Activated naive CD4-positive, alpha-beta T cell (primary cell): Measurements from ENCODE around the gene PDXDC1.
"Not testable (repeated sequence)": the region's sequence is repeated elsewhere in the genome, so short reads cannot be mapped to it uniquely, and the experiment has no call there.

Experiments used
- DNase-seq, 4 experiments: peaks; one replicate each; lab custom pipeline; 2025; lab: John Stamatoyannopoulos, UW

PDXDC1 gene

DNA sequence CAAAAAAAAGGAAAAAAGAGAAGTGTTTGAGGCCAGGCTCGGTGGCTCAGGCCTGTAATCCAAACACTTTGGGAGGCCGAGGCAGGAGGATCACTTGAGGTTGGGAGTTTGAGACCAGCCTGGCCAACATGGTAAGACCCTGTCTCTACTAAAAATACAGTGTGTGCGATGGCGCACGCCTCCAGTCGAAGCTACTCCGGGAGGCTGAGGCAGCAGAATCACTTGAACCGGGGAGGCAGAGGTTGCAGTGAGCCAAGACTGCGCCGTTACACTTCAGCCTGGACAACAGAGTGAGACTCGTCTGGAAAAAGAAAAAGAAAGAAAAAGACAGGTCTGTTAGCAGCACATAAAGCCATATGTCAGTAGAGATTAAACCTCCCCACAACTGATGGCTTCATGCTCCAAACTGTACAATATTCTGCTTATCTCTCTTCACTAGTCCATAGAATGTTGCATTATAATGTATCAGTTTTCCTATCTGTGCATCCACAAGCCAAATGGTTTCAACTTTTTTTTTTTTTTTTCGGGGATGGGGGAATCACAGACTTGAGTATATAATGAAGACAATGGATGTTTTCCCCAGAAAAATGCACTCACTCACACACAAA, 3.1 kb upstream of the PDXDC1 start:
- DNase-seq = not testable (repeated sequence)

DNA sequence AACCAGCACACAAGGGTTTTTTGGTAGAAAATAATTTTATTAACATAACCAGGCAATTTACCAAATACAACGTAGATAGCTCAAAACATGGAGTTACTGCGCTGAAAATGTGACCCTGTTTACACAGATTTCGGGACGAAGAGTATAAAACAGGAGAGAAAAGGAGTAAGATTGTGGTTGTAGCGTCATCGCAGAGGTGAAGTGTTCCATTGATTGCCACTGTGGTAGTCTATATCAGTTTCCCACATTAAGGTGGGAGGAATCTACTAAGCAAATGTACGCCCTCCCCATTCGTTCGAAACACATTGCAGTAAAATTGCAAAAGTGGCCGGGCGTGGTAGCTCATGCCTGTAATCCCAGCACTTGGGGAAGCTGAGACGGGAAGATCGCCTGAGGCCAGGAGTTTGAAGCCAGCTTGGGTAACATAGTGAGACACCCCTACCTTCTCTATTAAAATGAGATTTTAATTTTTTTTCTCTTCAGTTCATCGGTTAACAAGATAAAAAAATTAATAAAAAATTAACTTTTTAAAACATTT, 972 bp upstream of the PDXDC1 start:
- DNase-seq = not testable (repeated sequence)

DNA sequence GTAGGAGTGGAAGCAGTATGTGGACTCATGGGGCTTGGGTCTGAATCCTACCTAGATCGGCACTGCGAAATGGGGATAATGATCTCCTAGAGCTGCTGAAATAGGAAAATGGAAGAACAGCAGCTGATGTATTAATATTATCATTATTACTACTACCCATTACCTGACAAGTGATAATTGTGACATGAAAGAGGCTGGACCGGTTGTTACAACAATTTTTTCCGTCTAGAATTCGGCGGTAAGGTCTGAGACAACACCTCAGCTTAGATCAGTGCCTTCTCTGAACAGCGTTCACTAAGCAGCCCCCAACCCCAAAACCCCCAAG, 533 bp upstream of the PDXDC1 start:
- not testable (repeated sequence) for DNase-seq

DNA sequence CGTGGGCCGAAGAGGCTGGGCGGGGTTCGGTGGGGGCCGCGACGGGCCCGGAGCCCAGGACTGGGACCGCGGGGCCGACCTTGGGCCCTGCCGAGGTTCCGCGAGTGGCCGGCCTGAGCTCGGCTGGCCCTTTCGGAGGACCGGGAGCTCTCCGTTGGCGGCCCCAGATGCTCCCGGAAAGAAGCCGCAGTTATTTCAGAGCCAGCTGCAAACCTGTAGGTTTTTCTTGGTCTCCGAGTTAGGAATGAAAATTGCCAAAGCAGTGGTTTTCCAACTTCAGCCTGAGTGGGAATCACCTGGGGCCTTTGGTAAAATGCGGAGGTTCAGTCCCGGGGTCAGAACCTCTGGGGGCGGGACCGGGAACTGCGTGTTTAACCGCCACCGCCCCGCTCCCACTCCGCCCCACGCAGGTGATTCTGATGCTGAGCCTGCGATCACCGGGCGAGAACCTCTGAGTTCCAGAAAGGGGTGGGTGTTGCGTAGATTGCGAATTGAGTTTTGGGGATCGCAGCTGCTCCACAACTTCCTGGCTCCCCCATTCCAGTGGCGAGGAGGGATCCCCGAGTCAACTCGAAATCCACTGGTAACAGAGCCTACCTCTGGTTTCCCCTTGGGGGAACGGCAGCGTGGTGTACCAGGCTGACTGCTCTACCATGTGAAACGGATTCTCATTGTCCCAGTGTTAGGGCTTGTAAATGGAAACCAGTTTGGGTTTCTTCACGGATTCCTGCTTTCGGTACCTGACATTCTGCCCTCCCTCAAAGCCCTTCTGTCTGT, 780 bp downstream of the PDXDC1 start:
- peak in 3 of 4 experiments; percentile 21 to 62 (median 47) for DNase-seq

DNA sequence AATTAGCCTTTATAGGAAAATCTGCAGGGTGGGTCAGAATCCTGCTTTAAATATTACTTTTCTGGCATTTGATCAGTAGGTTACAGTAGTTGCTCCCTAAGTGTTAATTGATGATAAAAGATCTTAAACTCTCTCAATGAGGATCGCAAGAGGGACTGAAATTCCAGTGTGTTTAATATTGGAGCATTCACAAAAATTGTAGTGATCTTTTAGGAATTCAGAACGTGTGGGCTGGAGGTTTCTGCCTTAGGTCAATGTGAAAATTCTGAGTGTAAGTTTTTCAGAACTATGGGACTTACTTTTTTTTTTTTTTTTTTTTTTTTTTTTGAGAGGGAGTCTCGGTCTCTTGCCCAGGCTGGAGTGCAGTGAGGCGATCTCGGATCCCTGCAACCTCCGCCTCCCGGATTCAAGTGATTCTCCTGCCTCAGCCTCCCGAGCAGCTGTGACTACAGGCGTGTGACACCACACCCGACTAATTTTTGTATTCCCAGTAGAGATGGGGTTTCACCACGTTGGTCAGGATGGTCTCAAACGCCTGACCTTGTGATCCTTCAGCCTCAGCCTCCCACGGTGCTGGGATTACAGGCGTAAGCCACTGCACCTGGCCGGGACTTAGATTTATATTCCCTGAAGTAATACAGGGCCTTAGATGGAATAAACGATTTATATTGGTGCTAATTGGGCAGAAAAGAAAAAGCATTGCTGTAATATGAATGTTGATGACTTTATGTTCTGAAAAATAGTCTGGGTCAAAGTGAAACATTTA, 2.3 kb downstream of the PDXDC1 start:
- not testable (repeated sequence) for DNase-seq

DNA sequence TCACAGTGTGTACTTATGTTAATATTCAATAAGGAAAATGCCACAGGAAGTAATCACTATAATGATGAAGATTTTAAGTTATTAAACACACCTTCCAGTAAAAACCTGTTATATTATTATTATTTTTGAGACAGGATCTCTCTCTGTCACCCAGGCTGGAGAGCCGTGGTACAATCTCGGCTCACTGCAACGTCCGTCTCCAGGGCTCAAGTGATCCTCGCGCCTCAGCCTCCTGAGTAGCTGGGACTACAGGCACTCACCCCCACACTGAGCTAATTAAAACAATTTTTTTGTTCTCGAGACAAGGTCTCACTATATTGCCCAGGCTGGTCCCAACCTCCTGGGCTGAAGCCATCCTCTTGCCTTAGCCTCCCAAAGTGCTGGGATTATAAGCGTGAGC, 3.5 kb downstream of the PDXDC1 start:
- DNase-seq = not testable (repeated sequence)

DNA sequence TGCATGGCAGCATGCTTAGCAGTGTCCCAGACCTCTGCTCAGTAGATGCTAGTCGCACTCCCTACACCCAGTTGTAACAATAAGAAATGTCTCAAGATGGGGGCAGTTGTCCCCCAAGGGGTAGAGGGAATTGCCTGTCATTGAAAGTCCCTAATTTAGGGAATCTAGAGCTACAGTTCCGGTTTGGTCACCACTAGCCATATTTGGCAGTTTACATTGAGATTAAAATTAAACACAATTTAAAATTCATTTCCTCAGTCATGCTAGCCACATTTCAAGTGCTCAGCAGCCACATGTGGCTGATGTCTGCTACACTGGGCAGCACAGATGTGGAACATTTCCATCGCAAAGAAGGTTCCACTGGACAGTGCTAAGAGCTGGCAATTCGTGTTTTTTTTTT, 4.1 kb downstream of the PDXDC1 start:
- DNase-seq = not testable (repeated sequence)

DNA sequence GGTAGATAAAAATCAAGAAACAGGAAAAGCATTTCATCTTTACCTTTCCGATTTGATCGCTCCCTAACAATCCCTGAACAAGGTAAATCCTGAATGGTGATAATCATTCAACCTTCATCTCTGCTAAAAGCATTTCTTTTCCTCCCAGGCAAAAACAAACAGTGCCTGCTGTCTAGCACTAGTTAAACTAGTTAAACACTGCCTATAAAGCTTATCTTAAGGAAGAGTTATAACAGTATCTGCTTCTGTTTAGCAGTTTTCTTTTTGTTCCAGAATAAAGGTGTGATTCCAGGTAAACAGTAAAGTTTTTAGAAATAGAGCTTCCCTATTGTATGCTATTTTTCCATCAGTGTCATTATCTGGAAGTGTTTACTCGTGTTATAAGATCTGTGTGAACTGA, 6.4 kb downstream of the PDXDC1 start:
- not testable (repeated sequence) for DNase-seq

DNA sequence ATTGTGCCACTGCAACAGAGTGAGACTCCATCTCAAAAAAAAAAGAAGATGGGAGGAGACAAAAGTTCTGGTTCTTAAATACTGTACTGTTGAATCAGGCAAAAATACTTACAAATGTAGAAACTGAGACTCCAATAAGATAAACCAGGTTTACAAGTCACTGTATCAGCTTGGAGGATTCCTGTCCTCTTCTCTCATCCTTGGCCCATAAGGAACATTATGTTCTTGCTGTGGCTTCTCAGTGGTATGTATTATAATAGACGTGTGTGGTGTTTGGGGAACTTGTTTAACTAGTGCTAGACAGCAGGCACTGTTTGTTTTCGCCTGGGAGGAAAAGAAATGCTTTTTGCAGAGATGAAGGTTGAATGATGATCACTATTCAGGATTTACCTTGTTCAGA, 7.7 kb downstream of the PDXDC1 start:
- DNase-seq = not testable (repeated sequence)

DNA sequence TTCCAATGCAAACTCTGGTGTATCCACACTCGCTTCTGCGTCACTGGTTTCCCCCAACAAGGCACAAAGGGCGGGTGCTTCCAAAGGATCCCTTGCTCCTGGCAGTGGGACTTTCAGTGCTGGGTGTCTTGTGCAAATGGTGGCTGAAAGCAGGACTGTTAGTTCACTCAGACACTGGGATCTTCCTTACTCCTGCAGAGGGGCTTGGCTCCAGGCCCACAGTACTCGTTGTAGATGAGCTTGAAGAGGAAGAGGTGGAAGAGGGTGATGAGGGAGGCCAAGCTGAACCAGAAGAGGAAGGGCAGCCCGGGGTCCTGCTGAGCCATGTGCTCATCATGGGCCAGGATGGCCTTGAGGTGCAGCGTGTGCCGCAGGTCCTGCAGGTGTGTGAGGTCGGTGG, 13.3 kb downstream of the PDXDC1 start:
- not testable (repeated sequence) for DNase-seq

DNA sequence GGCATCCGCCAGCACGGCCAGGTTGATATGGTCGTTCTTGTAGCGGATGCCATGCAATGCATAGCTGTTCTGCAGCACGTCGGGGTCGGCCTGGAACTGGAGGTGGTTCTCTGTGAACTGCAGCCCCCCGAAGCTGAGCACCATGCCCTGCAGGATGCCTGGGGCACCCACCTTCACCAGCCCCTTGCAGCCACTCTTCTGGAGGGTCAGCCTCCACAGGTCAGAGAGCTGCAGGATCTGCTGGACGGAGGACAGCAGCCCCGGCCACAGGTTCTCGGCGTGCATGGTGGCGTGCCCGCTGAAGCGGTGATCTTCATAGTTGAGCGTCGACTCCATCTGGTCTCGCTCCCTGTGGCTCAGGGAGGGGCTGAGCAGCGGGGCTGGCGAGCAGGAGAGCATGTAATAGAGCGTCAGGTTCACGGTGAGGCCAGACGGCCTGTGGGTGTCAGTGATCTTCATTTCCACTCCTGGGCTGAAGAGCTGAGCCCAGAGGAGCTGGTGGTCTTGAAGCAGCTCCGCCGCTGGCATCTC, 13.9 kb downstream of the PDXDC1 start:
- DNase-seq = not testable (repeated sequence)

DNA sequence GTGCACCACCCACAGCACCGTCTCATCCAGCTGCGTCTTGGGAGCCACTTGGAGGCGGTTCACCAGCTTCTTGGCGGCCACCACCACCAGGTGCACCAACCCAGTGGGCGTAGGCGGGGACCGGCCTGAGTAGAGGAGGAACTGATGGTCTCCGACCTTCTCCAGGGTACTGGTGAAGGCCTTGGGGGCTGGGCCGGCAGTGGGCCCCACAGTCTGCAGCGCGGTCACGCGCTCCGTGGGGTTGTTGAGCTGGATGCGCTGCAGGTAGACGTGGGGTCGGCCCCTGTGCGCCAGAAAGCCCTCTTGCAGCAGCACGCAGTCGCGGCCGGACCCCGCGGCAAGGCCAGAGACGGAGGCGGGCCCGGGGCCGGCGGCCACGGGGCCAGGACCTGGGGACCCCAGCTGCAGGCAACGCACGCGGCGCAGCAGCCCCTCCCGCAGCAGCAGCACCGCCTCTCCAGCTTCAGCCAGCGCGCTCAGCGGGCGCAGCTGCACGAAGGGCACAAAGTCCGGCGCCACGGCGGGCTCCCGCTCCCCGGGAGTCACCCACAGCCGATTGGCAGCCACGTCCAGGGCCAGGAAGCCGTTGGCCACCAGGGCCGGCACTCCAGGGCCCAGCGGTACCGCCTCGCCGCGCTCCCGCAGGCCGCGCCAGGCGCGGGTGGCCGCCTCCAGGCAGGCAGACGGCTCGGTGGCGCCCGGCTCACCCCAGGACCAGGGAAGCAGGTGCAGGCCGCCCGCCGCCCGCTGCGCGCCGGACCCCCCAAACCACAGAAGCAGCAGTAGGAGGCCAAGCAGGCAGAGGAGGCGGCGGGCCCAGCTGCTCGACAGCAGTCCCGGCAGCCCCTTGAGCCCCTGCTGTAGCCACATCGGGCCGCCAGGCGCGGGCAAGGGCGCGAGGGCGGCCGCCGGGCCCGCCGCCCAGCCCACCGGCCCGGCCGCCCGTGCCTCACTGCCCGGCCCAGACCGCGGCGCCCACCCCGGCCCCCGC, 14.8 kb downstream of the PDXDC1 start:
- DNase-seq = not testable (repeated sequence)

DNA sequence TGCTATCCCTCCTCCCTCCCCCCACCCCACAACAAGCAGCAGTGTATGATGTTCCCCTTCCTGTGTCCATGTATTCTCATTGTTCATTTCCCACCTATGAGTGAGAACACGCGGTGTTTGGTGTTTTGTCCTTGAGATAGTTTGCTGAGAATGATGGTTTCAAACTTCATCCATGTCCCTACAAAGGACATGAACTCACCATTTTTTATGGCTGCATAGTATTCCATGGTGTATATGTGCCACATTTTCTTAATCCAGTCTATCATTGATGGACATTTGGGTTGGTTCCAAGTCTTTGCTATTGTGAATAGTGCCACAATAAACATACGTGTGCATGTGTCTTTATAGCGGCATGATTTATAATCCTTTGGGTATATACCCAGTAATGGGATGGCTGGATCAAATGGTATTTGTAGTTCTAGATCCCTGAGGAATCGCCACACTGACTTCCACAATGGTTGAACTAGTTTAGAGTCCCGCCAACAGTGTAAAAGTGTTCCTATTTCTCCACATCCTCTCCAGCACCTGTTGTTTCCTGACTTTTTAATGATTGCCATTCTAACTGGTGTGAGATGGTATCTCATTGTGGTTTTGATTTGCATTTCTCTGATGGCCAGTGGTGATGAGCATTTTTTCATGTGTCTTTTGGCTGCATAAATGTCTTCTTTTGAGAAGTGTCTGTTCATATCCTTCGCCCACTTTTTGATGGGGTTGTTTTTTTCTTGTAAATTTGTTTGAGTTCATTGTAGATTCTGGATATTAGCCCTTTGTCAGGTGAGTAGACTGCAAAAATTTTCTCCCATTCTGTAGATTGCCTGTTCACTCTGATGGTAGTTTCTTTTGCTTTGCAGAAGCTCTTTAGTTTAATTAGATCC, 18.7 kb downstream of the PDXDC1 start:
- DNase-seq = not testable (repeated sequence)

DNA sequence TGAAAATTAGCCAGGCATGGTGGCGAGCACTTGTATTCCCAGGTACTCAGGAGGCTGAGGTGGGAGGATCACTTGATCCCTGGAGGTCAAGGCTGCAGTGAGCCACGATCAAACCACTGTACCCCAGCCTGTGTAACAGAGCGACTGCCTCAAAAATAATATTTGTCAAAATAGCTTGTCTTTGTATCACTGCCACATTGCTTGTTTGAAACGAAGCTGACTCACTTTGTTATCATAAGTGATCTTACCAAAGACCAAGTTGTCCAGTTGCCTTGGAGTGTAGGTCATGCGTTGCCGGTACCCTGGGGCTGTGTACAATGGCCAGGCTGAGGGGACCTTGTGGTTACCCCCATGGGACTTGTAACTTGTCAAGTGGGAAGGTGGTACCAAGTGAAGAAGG, 21.9 kb downstream of the PDXDC1 start:
- DNase-seq = not testable (repeated sequence)

DNA sequence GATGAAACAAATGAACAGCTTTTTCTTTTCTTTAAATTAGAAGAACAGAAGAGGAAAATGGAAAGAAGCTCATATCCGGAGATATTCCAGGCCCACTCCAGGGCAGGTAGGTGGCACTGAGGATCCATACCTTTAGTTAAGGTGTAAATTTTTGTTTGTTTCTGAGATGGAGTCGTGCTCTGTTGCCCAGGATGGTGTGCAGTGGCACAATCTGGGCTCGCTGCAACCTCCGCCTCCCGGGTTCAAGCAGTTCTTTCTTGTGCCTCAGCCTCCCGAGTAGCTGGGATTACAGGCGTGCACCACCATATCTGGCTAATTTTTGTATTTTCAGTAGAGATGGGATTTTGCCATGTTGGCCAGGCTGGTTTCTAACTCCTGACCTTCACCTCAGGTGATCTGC, 23.5 kb downstream of the PDXDC1 start:
- not testable (repeated sequence) for DNase-seq

DNA sequence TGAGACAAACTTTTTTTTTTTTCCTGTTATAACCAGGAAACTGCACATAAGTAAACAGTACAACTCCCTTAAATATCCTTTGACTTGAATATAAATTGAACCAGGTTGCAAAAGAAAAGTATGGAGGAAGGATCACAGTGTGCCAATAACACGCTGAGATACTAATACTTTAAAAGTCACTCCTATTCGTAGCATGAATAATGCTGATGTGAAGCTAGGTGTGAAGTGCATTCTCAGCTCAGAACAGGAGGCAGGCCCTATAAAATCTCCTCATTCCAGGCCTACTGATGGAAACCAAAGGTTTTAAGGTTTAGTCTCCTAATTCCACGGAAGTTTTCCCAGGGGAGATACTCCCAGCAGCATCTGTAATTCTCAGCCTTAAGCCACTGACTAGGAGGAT, 25.0 kb downstream of the PDXDC1 start:
- DNase-seq = not testable (repeated sequence)

DNA sequence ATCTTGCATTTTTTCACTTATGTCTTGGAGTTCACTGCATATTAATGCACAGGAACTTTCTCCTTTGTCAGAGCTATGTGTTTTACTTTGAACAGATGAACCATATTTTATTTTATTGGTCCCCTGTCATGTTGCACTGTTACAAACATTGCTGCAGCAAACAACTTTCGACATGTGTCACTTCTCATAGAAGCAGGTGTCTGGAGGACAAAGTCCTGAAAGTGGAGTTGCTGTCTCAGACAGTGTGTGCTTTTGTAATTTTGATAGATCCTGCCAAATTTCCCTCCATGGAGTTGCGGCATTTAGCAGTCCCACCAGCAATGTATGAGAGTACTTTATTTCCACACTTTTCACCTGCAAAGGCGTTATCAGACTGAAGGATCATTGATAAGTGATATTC, 27.6 kb downstream of the PDXDC1 start:
- not testable (repeated sequence) for DNase-seq

DNA sequence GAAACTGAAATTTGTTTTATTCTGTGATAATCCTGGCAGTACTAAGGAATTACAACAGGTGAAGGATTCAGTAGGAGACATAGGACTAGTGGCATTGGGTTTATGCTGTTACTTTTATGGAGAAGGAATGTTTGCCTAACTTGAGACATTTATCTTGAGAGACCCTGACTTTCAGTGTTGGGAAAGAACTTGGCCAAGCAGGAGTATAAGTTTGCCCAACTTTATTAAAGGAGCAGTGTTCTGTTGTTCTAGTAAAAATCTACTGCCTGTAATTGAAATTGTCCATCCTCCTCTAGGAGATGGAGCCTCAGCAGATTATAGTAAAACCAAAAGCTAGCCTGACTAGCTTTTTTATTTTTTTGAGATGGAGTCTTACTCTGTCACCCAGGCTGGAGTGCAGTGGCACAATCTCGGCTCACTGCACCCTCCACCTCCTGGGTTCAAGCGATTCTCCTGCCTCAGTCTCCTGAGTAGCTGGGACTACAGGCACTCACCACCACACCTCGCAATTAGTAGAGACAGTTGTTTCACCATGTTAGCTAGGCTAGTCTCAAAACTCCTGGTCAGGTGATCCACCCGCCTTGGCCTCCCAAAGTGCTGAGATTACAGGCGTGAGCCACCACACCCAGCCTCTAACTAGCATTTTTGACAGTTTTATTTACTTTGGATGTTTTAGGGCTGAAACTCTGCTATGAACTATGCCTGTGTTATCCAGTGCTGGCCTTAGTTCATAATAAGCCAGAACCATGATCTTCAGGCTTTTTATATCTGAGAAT, 30.7 kb downstream of the PDXDC1 start:
- DNase-seq = not testable (repeated sequence)

DNA sequence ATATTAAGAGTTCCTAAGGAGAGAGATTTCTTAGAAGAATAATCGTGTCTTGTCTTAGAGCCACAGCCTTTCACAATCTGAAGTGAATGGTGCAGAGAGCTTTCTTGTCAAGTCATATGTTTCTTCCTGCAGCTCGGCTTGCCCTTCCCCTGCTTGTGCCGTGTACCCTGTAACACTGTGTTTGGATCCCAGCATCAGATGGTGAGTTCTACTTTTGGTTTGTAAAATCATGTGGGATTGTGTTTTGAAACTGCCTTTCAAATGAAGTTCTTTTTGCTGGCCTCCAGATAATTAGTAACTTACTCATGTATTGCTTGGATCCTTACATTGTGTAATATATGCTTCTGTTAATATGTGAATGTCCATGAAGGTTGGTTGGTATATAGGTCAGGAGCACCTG, 33.8 kb downstream of the PDXDC1 start:
- not testable (repeated sequence) for DNase-seq
